Stimulated activated CD8-positive, alpha-beta memory T cell treated with anti-CD3 and anti-CD28 coated beads, Interleukin-12 subunit alpha, Interleukin-12 subunit beta, amount 100 ng/mL, for 24 hours (primary cell): Measurements from ENCODE around the gene SPATA4.
"Not testable (repeated sequence)": the region's sequence is repeated elsewhere in the genome, so short reads cannot be mapped to it uniquely, and the experiment has no call there.

Experiments used
- DNase-seq: peaks from one replicate; pipeline ENCODE4 v3.0.0-alpha.2; 2020; ENCODE audit errors: extremely low read depth

Gene SPATA4

GRCh38 chr4:176195184-176195978 lies at the start of gene SPATA4:
Gene SPATA4, minus strand, starts transcription at chr4:176195585. Its CDS starts 23 bp downstream, at chr4:176195562.
- DNase-seq = peak; percentile 87

- no peak for DNase-seq
Measured at GRCh38 chr4:176242764-176243347, 47.5 kb upstream of the SPATA4 start.

GRCh38 chr4:176241703-176242102 lies 46.3 kb upstream of the SPATA4 start:
- no peak for DNase-seq

- DNase-seq = no peak
Measured at GRCh38 chr4:176238826-176239225, 43.4 kb upstream of the SPATA4 start.

- no peak for DNase-seq
Measured at GRCh38 chr4:176238157-176238610, 42.8 kb upstream of the SPATA4 start.

- no peak for DNase-seq
Measured at GRCh38 chr4:176236946-176237345, 41.6 kb upstream of the SPATA4 start.

GRCh38 chr4:176230836-176231235 lies 35.5 kb upstream of the SPATA4 start:
- DNase-seq = no peak

GRCh38 chr4:176229645-176230044 lies 34.3 kb upstream of the SPATA4 start:
- no peak for DNase-seq

- DNase-seq = no peak
Measured at GRCh38 chr4:176226736-176227135, 31.4 kb upstream of the SPATA4 start.

- no peak for DNase-seq
Measured at GRCh38 chr4:176223561-176223960, 28.2 kb upstream of the SPATA4 start.

- no peak for DNase-seq
Measured at GRCh38 chr4:176222149-176222548, 26.8 kb upstream of the SPATA4 start.

GRCh38 chr4:176217510-176217909 lies 22.1 kb upstream of the SPATA4 start:
- DNase-seq = no peak

- not testable (repeated sequence) for DNase-seq
Measured at GRCh38 chr4:176212351-176212750, 17.0 kb upstream of the SPATA4 start.

- no peak for DNase-seq
Measured at GRCh38 chr4:176210579-176211296, 15.4 kb upstream of the SPATA4 start.

- DNase-seq = no peak
Measured at GRCh38 chr4:176210101-176210500, 14.7 kb upstream of the SPATA4 start.

GRCh38 chr4:176209535-176209934 lies 14.2 kb upstream of the SPATA4 start:
- no peak for DNase-seq

GRCh38 chr4:176207839-176208238 lies 12.5 kb upstream of the SPATA4 start:
- no peak for DNase-seq

GRCh38 chr4:176205299-176205698 lies 9.9 kb upstream of the SPATA4 start:
- no peak for DNase-seq

- no peak for DNase-seq
Measured at GRCh38 chr4:176198316-176198903, 3.0 kb upstream of the SPATA4 start.

- DNase-seq = peak; percentile 10
Measured at GRCh38 chr4:176193938-176194337, 1.4 kb downstream of the SPATA4 start.

GRCh38 chr4:176193126-176193525 lies 2.3 kb downstream of the SPATA4 start:
- DNase-seq = no peak

GRCh38 chr4:176191974-176192373 lies 3.4 kb downstream of the SPATA4 start:
- no peak for DNase-seq
